Progenitor cell of endocrine pancreas (in vitro differentiated cells): ENCODE results near the gene EXD3. TPM values are rescaled to one million over a fixed set of nuclear protein-coding genes. Genes with fewer than 3 reads are reported as not detected.

Source experiments
- DNase-seq: peaks from one replicate; pipeline ENCODE4 v3.0.0; 2021; ENCODE audit warnings: low spot score; ENCODE audit not compliant: unreplicated experiment
- H3K27ac Mint-ChIP-seq: 2 replicates; pipeline ENCODE4 v1.8.0; 2021; ENCODE audit warnings: mild to moderate bottlenecking, moderate library complexity, mixed read lengths
- H3K27me3 Mint-ChIP-seq: 2 replicates; pipeline ENCODE4 v1.8.0; 2021; ENCODE audit warnings: mixed read lengths
- H3K36me3 Mint-ChIP-seq: 2 replicates; pipeline ENCODE4 v1.8.0; 2022; ENCODE audit warnings: mixed read lengths; ENCODE audit not compliant: insufficient read depth
- H3K4me1 Mint-ChIP-seq: 2 replicates; pipeline ENCODE4 v1.8.0; 2021; ENCODE audit warnings: low read depth, mixed read lengths
- H3K4me3 Mint-ChIP-seq: 2 replicates; pipeline ENCODE4 v1.8.0; 2021; ENCODE audit warnings: low read depth, mild to moderate bottlenecking, moderate library complexity, mixed read lengths
- H3K9me3 Mint-ChIP-seq: 2 replicates; pipeline ENCODE4 v1.8.0; 2021; ENCODE audit warnings: low read depth, mixed read lengths
- total RNA-seq: library from RNA; stranded (reverse); gene quantifications from 2 replicates; pipeline ENCODE4 v1.2.1, GENCODE V29; 2021
- TF ChIP-seq, protein P1 (sequence below): fragments of 200-600 bp; sonication (generic); IDR thresholded peaks from one replicate; pipeline ENCODE4 v1.5.0; 2021; ENCODE audit warnings: antibody characterized with exemption, mild to moderate bottlenecking; ENCODE audit not compliant: unreplicated experiment

EXD3 gene
- total RNA-seq, 1 donor from 2014 or later = 31.7 TPM

DNA sequence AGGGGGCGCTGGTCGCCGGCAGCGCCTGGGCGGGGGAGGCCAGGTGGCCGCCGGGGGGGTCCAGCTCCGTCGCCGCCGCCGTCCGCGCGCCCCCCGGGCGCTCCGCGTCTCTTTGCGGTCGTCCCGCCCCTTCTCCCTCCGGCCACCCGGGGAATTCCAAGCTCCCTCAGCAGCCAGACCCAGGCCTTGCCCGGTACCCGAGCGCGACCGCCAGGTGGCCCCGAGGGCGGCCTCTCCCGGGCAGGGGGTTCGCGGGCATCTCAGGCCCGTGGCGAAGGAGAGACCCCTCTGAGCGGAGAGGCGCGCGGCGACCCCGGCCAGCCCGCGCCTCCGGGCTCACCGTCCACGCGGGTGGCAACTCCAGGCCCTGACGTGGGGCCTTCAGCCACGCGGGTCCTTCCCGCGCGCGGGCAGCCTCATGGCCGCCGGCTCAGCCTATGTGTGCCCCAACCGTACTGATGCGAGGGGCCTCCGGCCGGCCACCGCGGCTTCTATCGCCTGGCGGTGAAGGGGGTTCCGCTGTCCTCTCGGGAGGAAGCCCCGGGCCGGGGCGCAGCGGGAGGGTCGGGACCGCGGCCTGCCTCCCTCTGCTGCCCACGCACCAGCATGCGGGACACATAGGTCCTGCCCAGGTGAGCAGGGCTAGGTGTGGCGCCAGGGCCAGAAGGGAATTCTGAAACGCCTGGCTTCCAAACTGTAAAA lies 120.4 kb downstream of the EXD3 start:
- peak overlapping the region; percentile 69 for H3K27ac Mint-ChIP-seq
- DNase-seq = peak; percentile 82
- H3K9me3 Mint-ChIP-seq = no peaks in the 10 kb centered on the region
- H3K4me3 Mint-ChIP-seq = no peak overlapping the region
- H3K4me1 Mint-ChIP-seq = peaks cover 36% of the 10 kb centered on the region
- H3K36me3 Mint-ChIP-seq = no peaks in the 10 kb centered on the region
- TF ChIP-seq, protein P1, sequence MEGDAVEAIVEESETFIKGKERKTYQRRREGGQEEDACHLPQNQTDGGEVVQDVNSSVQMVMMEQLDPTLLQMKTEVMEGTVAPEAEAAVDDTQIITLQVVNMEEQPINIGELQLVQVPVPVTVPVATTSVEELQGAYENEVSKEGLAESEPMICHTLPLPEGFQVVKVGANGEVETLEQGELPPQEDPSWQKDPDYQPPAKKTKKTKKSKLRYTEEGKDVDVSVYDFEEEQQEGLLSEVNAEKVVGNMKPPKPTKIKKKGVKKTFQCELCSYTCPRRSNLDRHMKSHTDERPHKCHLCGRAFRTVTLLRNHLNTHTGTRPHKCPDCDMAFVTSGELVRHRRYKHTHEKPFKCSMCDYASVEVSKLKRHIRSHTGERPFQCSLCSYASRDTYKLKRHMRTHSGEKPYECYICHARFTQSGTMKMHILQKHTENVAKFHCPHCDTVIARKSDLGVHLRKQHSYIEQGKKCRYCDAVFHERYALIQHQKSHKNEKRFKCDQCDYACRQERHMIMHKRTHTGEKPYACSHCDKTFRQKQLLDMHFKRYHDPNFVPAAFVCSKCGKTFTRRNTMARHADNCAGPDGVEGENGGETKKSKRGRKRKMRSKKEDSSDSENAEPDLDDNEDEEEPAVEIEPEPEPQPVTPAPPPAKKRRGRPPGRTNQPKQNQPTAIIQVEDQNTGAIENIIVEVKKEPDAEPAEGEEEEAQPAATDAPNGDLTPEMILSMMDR = peak; percentile 83
- no peaks in the 10 kb centered on the region for H3K27me3 Mint-ChIP-seq

DNA sequence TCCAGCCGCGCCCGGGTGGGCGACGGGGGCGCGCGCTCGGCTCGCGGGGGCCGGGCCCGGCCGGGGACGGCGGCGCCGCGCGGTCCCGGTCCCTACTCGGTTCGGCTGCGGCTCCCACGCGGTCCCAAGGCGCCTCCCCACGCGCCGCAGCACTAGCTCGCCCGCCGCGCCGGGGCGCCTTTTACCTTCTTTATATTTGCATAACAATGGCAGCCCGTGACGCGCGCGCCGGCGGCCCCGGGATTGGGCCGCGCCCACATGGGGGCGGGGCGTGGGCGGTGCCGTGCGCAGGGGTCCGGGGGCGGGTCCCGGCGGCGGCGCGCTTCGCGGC lies 120.9 kb downstream of the EXD3 start, which contains the start of gene NRARP:
NRARP (minus strand) TSS at position 154 of the 331 bp plus-strand sequence. CDS start 343 bp downstream, outside the sequence.
- Mint-ChIP-seq H3K4me3 (peak within 1 kb of the TSS; percentile 90), H3K9me3 (no peaks in the 10 kb centered on the region), H3K36me3 (no peaks in the 10 kb centered on the region), H3K27ac (peak within 1 kb of the TSS; percentile 84), H3K27me3 (no peaks in the 10 kb centered on the region), H3K4me1 (peaks cover 36% of the 10 kb centered on the region)
- peak; percentile 90 for DNase-seq
- TF ChIP-seq, protein P1 = no peak

DNA sequence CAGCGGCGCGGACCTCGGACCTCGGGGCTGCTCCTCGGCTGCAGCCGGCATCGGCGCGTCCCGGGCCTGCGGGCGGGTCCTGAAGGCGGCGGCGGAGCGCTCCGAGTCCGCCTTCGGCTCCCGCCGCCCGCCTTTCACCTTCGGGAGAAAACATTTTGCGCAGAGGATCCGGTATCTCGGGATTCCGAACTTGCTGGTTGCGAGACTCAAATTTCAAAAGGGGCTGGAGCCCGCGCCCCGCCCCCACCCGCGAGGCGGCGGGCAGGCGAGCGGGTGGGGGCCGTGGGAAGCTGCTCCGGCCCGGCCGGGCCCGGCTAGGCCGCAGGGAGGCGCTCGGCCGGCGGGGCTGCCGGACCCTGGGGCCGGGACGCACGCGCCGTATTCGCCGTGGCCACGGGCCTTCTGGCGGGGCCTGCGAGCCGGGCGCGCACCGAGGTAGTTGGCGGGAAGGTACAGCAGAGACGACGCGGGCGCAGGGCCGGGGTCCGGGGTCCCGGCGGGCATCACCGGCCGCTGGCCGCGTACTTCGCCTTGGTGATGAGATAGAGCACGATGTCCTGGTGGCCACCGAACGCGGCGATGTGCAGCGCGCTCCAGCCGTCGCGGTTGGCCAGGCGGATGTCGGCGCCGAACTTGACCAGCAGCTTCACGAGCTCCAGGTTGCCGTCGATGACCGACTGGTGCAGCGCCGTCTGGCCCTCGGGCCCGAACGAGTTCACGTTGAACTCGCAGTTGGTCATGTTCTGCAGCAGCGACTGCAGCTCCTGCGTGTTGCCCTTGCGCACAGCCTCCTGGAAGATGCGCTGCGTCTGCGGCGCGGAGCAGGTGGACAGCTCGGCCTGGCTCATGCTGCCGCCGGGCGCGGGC lies 121.6 kb downstream of the EXD3 start:
- Mint-ChIP-seq H3K4me1 (peaks cover 42% of the 10 kb centered on the region), H3K36me3 (no peaks in the 10 kb centered on the region), H3K9me3 (no peaks in the 10 kb centered on the region), H3K27me3 (peaks cover 3% of the 10 kb centered on the region), H3K4me3 (peak overlapping the region; percentile 90), H3K27ac (peak overlapping the region; percentile 92)
- peak; percentile 54 for DNase-seq
- TF ChIP-seq, protein P1 = peak; percentile 45

DNA sequence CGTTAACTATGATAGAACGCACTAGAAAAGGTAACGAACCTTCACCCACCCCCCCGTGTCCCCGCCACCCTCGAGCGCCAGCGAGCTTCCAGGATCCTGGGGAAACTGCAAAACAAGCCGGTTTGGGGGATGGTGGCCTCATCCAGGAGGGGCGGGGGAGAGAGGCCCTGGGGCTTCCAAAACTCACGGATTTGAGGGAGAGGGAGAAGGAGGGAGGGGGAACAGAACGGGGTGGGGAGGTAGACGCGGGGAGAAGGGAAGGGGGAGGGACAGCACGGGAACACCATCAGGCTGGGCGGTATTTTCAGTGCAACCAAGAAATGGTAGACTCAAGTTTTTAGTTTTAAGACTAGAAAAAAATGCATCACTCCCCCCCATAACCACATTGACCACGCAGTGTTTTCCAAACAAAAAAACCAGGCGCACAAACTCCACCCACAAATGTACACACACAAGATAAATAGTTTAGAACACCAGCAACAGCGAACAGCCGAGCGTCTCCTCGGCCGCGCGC lies 122.3 kb downstream of the EXD3 start:
- TF ChIP-seq, protein P1 = no peak
- no peaks in the 10 kb centered on the region for H3K36me3 Mint-ChIP-seq
- peak; percentile 15 for DNase-seq
- peak overlapping the region; percentile 92 for H3K27ac Mint-ChIP-seq
- H3K9me3 Mint-ChIP-seq = no peaks in the 10 kb centered on the region
- H3K4me3 Mint-ChIP-seq = peak overlapping the region; percentile 90
- H3K4me1 Mint-ChIP-seq = peaks cover 42% of the 10 kb centered on the region
- H3K27me3 Mint-ChIP-seq = peaks cover 3% of the 10 kb centered on the region

DNA sequence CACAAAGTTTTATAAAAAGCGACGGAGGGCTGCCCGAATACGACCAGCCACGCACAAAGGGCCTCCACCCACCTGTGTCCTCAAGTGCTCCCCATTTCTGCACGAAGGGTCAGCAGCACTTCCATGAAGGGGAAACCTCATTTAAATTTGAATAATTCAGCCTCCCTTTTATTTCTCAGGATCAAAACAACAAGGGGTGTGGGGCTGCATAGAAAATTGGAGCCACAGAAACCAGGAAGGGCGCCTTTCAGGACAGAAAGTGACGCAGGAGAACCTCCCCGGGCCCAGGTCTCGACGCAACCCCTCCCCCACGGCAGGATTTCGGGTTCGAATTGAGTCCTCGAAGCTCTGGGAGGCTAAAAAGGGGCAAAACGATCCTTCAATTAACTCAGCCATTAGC lies 123.0 kb downstream of the EXD3 start:
- Mint-ChIP-seq H3K9me3 (no peaks in the 10 kb centered on the region), H3K36me3 (no peaks in the 10 kb centered on the region), H3K4me3 (peak overlapping the region; percentile 90), H3K4me1 (peaks cover 39% of the 10 kb centered on the region), H3K27me3 (peaks cover 3% of the 10 kb centered on the region), H3K27ac (peak overlapping the region; percentile 89)
- DNase-seq = peak; percentile 11
- TF ChIP-seq, protein P1 = no peak
